Mononuclear cell (primary cell): ENCODE measurements around the gene NRG3. TPM values are rescaled to one million over a fixed set of nuclear protein-coding genes. Genes with fewer than 3 reads are reported as not detected.
"Not testable (repeated sequence)": the region's sequence is repeated elsewhere in the genome, so short reads cannot be mapped to it uniquely, and the experiment has no call there.

ENCODE experiments used
- H3K27me3 ChIP-seq: 2 replicates; pipeline ENCODE4 v1.6.0; 2011; ENCODE audit warnings: low read length, control low read depth; ENCODE audit not compliant: insufficient read depth
- H3K4me1 ChIP-seq: 2 replicates; pipeline ENCODE4 v1.5.1; 2011; ENCODE audit warnings: mild to moderate bottlenecking, low read length, control low read depth; ENCODE audit not compliant: insufficient read depth
- H3K4me3 ChIP-seq: 2 replicates; pipeline ENCODE4 v1.5.1; 2011; ENCODE audit warnings: mild to moderate bottlenecking, low read length, moderate library complexity
- H3K9me3 ChIP-seq: 2 replicates; pipeline ENCODE4 v1.5.1; 2011; ENCODE audit warnings: low read depth, mild to moderate bottlenecking, control low read depth, low read length
- total RNA-seq: library from RNA; depleted of rRNA; stranded (reverse); fragments of >200 nt; gene quantifications from one replicate; pipeline ENCODE4 v1.2.3, GENCODE V29; 2012

Gene NRG3
- total RNA-seq, 1 donor = not detected

DNA sequence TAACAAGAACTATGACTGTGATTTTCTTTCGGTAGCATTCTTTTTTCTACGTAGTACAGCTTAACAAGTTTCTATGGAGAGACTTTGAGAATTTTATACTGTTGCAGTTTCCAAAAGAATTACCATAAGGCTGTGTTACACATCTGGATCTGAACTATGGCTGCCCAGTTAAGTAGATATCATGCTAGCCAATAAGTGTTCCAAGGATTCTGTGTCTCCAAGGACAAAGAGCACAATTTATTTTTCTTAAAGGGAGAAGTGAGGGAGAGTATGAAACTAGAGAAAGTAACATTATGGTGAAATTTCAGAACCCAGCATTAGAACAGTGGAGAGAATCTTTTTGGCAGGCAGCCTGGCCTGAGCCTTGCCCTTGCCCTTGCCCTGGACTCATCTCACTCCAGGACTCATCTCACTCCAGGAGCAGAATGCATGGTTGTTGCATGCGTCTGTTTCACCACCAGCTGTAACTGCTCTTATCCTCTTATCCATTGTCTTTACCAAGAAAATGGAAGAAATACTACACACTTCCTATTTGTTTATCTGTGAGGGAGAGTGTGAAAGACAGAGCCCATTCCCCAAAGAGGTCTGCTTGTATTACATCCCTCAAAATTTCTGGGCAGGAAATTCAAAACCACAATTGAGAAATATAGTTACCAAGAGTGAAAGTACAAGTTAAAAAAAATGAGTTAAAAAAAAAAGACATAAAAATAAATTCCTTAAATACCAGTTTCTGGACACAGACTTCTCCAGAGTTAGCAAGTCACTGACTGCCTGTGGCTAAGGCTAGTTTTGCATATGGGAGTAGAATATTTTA lies 1067.5 kb downstream of the NRG3 start:
- H3K9me3 ChIP-seq = no peaks in the 10 kb centered on the region
- H3K4me1 ChIP-seq = no peaks in the 10 kb centered on the region
- H3K4me3 ChIP-seq = no peak overlapping the region
- no peaks in the 10 kb centered on the region for H3K27me3 ChIP-seq

DNA sequence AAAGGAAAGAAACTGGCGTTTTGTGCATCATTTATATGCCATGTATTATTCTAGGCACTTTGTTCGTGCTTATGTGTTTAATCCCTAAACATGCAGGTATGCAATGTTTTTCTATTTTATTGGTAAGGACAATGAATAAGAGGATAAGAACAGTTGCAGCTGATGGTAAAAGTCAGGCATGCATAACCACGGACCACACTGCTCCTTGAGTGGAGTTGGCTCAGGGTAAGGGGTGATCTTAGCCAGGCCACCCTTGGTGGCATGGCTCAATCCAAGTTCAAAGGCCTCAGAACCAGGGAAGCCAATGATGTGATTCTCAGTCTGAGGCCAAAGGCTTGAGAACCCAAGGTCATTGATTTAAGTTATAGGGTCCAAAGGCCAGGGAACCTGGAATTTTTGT lies 1068.1 kb downstream of the NRG3 start:
- no peak overlapping the region for H3K4me3 ChIP-seq

DNA sequence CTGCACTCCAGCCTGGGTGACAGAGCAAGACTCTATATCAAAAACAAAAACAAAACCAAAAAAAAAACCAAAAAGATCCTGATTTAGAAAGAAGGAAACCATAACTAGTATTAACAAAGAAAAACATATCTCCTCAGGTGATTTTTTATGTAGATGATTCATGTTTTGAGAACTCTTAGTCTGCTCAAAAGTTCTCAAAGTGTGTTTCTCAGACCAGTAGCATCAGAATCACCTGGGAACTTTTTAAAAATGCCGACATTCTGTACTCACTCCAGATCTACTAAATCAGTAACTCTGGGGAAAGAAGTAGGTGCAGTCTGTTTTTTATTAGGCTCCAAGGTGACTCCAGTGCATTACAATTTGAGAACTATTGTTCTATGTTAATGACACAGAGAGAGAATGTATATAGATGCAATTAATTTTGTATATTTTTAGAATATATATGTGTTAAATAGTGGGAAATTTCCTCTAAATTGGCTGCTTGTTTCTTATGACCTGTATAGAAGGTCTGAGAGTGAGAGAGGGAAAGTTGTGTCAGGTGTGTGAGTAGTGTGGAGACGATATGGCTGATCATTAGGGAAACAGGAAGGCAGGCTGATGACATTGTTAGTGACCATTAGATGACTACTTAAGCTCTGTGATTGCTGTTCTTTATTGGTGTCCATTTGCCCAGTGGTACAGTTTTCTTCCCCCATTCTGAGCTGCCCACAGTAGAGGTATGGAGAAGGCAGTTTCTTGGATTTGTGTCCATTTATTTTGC lies 1075.0 kb downstream of the NRG3 start:
- Histone ChIP-seq H3K27me3 (no peaks in the 10 kb centered on the region), H3K4me1 (no peaks in the 10 kb centered on the region), H3K4me3 (no peak overlapping the region), H3K9me3 (no peaks in the 10 kb centered on the region)

More for the DNA sequence above, 1068.1 kb downstream of the NRG3 start:
- Histone ChIP-seq H3K27me3 (no peaks in the 10 kb centered on the region), H3K4me1 (no peaks in the 10 kb centered on the region), H3K9me3 (no peaks in the 10 kb centered on the region)

DNA sequence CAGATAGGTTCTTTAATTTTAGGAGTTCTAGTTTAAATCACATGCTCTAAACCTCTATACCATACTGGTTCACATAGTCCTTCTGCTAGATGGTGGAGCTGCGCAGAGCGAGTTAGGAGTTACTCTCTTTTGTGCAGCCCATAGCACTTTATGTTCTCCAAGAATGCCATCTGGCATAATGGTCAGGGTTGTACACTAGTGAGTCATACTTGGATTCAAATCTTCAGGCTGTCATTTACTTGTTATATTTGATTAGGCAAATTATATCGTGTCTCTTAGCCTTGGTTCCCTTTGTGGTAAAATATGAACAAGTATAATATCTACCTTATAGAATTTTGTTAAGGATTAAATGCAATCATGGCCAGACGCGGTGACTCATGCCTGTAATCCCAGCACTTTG lies 1078.3 kb downstream of the NRG3 start:
- Histone ChIP-seq H3K4me1 (no peaks in the 10 kb centered on the region), H3K27me3 (no peaks in the 10 kb centered on the region), H3K9me3 (no peaks in the 10 kb centered on the region), H3K4me3 (no peak overlapping the region)

DNA sequence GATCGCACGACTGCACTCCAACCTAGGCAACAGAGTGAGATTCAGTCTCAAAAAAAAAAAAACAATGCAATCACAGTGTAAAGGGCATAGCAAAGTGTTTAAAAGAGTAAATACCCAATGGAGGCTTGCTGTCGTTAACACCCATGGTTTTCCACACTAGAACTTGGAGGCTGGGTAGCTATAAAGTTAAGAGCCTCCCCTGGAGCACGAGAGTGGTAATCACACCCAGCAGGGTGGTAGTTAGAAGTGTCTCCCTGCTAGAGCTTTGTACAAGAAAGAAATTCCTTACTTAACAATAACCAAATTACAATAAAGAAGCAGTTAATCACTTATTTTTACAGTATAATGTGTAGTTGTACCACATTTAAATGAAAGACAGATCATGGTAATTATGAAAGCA lies 1078.9 kb downstream of the NRG3 start:
- Histone ChIP-seq H3K27me3 (no peaks in the 10 kb centered on the region), H3K9me3 (no peaks in the 10 kb centered on the region), H3K4me1 (no peaks in the 10 kb centered on the region), H3K4me3 (no peak overlapping the region)

DNA sequence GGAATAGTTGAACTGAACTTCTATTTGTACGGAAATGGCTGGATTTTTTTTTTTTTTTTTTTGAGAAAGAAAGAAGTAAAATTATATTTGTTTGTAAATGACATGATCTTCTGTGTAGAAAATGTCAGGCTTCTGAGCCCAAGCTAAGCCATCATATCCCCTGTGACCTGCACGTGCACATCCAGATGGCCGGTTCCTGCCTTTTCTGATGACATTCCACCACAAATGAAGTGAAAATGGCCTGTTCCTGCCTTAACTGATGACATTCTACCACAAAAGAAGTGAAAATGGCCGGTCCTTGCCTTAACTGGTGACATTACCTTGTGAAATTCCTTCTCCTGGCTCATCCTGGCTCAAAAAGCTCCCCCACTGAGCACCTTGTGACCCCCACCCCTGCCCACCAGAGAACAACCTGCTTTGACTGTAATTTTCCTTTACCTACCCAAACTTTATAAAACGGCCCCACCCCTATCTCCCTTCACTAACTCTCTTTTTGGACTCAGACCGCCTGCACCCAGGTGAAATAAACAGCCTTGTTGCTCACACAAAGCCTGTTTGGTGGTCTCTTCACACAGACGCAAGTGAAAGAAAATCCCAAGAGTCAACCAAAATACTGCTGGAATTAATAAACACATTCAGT lies 1085.5 kb downstream of the NRG3 start:
- not testable (repeated sequence) for H3K27me3 ChIP-seq, H3K4me3 ChIP-seq, H3K9me3 ChIP-seq, H3K4me1 ChIP-seq

DNA sequence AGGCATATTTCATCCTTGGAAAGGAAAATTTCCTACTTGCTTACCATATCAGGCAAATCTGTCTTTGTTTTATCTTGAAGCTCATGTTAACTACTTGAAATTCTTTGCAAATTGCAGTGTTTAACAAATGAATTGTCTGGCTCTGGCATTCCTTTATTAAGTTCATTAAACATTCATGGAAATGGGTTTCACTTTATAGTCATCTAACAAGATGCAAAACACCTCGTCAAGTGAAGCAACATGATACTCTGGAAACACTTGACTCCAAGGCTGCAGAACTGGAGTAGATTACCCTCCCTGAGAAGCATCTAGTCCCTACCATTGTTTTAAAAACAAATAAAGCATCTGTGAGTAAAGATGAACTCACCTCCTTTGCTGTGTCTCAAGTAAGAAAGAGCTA lies 1086.9 kb downstream of the NRG3 start:
- Histone ChIP-seq H3K4me3 (no peak overlapping the region), H3K27me3 (no peaks in the 10 kb centered on the region), H3K4me1 (no peaks in the 10 kb centered on the region), H3K9me3 (no peaks in the 10 kb centered on the region)

DNA sequence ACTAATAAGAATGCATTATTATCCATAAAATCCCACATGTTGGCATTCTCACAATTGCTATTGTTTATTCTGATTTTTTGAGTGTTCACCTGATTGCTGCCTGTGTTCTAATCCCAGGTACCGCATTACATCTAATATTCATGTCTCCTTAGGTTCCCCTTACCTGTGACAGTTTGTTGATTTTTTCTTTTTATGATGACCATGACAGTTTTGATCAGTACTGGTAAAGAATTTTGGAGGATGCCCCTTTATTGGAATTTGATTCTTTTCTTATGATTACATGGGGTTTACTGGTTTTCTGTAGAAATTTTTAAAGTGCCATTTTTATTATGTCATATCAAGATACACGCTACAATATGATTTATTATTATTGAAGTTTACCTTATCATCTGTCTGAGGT lies 1091.1 kb downstream of the NRG3 start:
- no peak overlapping the region for H3K4me3 ChIP-seq
- no peaks in the 10 kb centered on the region for H3K4me1 ChIP-seq
- H3K9me3 ChIP-seq = no peaks in the 10 kb centered on the region
- no peaks in the 10 kb centered on the region for H3K27me3 ChIP-seq

DNA sequence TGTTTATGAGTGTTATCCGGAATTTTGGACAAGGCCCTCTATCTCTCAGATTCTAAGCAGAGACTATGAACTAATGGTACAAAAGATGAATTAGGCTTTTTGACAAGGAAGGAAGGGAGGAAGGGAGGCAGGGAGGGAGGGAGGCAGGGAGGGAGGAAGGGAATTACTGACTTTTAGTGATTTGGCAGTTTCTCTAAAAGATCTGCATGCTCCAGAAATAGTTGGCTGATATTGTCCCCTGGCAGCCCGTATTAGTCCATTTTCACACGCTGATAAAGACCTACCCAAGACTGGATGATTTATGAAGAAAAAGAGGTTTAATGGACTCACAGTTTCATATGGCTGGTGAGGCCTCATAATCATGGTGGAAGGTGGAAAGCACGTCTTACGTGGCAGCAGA lies 1093.5 kb downstream of the NRG3 start:
- Histone ChIP-seq H3K27me3 (no peaks in the 10 kb centered on the region), H3K4me1 (no peaks in the 10 kb centered on the region), H3K4me3 (no peak overlapping the region), H3K9me3 (no peaks in the 10 kb centered on the region)

DNA sequence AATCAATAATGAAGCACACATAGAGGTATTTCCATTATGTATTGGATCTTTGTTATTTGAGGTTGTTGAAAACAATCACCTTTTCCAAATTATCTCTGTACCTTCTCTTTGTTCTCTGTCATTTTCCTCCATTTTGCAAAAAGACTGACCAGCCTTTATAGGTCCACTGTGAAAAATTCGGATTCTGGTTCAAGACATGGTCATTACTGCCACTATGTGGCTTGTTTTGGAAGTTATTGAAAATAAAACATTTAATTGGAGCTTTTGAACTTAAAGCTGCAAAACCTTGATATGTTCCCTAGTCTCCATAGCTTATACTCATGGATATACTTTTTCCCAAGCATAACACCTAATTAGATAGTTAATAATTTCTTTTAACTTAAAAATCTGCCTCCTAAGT lies 1094.4 kb downstream of the NRG3 start:
- no peaks in the 10 kb centered on the region for H3K9me3 ChIP-seq
- no peak overlapping the region for H3K4me3 ChIP-seq
- H3K4me1 ChIP-seq = no peaks in the 10 kb centered on the region
- H3K27me3 ChIP-seq = no peaks in the 10 kb centered on the region

DNA sequence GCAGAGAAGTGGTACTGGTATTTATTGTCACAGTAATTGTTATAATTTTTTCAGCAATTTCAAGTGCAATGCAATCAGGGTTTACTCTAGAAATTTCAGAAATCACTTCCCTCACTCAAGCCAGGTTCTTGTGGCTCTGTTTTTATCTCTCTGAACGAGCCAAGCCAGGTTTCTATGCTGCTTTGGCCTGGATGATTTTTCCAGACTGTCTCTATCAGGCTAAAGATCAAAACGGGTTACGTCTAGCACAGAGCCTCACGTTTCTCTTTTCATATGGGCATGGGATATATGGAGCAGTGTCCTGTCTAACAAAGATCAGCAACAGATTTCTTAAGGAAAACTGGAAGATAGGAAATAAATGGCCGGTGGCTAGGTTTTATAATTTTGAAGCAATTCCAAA lies 1105.3 kb downstream of the NRG3 start:
- H3K4me3 ChIP-seq = no peak overlapping the region
- H3K27me3 ChIP-seq = no peaks in the 10 kb centered on the region
- H3K9me3 ChIP-seq = no peaks in the 10 kb centered on the region
- H3K4me1 ChIP-seq = no peaks in the 10 kb centered on the region

DNA sequence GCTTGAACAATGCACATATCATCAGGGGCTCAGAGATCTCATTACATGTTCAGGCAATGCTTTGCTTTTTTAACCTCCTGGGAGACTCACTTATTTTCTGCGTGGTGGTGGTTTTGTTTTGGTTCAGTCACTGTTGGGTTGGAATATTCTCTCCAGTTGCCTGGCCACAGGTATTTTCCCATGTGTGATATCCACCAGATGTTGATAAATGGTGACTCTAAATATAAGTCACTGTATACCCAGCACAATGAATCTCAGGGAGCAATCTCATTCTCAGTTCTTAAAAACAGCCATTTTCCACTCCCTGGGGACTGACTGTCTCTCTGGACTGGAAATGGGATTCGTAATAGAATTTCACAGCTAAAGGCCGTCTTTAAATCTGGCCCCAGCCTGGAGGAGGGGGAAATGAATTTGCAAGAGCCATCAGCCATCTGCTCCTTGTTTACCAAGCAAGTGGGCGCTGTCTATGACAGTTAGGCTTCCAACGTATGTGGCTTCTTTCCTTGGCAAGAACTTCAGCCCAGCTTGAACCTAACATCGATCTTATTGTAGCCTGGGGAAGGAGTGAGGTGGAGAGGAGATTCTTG lies 1106.2 kb downstream of the NRG3 start:
- no peak overlapping the region for H3K4me3 ChIP-seq
- no peaks in the 10 kb centered on the region for H3K27me3 ChIP-seq
- H3K9me3 ChIP-seq = no peaks in the 10 kb centered on the region
- no peaks in the 10 kb centered on the region for H3K4me1 ChIP-seq

DNA sequence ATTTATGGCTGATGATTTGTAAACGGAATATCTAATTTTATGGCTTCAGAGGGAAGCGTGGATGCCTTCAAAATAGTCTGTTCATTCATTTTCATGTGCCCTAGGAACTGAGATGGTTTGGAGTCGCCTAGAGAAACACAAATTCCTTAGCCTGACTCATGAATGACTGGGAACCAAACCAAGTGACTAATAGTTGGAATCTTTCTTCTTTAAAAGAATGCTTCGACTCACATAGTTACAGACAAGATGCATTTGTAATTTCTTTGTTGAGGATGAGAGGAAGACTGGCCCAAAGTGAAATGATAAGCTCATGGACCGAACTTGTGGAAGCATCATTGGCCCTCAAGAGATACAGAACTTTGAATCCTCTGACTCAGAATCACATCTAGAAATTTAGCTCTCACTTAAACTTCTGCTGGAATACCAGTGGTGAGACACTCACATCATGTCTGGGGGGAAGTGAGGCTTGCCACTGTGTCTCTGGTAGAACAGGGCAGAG lies 1107.2 kb downstream of the NRG3 start:
- H3K4me3 ChIP-seq = no peak overlapping the region
- no peaks in the 10 kb centered on the region for H3K9me3 ChIP-seq
- H3K27me3 ChIP-seq = no peaks in the 10 kb centered on the region
- no peaks in the 10 kb centered on the region for H3K4me1 ChIP-seq

DNA sequence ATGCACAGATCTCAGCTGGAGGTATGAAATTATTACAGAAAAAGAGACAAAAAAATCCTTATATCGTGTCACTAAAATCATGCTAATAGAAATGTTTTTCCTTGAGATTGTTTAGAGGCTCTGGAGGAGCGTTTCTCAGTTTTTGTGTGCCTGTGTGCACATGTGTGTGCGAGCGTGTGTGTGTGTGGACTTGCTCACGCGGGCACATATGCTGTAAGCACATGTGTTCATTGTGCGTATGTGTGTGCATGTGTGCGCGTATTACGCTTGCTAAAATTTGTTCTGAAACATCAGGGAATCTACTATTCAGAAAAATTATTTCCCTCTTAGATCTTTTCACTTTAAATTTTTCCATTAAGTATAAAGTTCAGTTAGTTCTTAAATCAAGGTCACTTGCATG lies 1111.2 kb downstream of the NRG3 start:
- Histone ChIP-seq H3K27me3 (no peaks in the 10 kb centered on the region), H3K9me3 (no peaks in the 10 kb centered on the region), H3K4me3 (no peak overlapping the region), H3K4me1 (no peaks in the 10 kb centered on the region)

DNA sequence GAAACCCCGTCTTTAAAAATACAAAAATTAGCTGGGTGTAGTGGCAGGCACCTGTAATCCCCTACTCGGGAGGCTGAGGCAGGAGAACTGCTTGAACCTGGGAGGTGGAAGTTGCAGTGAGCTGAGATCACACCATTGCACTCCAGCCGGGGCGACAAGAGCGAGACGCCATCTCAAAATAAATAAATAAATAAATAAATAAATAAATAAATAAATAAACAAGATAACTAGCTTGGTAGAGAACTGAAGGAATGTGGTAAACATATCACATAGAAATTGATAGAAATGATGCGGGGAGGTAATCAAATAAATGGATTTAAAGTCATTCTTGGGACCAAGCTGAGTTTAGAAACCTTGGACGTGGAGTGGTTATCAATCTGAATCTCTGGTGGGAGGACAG lies 1131.5 kb downstream of the NRG3 start:
- not testable (repeated sequence) for H3K4me1 ChIP-seq, H3K27me3 ChIP-seq, H3K4me3 ChIP-seq, H3K9me3 ChIP-seq
